GM12891 (cell line): ENCODE results near the gene FGF14.
"Not testable (repeated sequence)": the region's sequence is repeated elsewhere in the genome, so short reads cannot be mapped to it uniquely, and the experiment has no call there.

Experiments
- DNase-seq: peaks from one replicate; pipeline ENCODE4 v3.0.0; 2011; ENCODE audit warnings: low spot score; ENCODE audit not compliant: insufficient read length
- FAIRE-seq: peaks from 2 replicates; lab custom pipeline; 2011; peaks lifted over from hg19 to GRCh38; lab: Jason Lieb, UNC
- PAX5 ChIP-seq: IDR thresholded peaks from 2 replicates; pipeline ENCODE4 v1.6.1; 2011; ENCODE audit warnings: low read length, moderate library complexity, mild to moderate bottlenecking; ENCODE audit not compliant: insufficient read depth, severe bottlenecking
- POLR2A ChIP-seq: IDR thresholded peaks from 2 replicates; pipeline ENCODE4 v1.6.1; 2011; ENCODE audit warnings: low read depth, low read length, control low read depth
- POLR2AphosphoS5 ChIP-seq: IDR thresholded peaks from 2 replicates; pipeline ENCODE4 v1.6.1; 2011; ENCODE audit warnings: low read depth, low read length, control low read depth
- POU2F2 ChIP-seq: IDR thresholded peaks from 2 replicates; pipeline ENCODE4 v1.6.1; 2011; ENCODE audit warnings: low read depth, mild to moderate bottlenecking, control low read depth, low read length, moderate library complexity
- SPI1 ChIP-seq: IDR thresholded peaks from 2 replicates; pipeline ENCODE4 v1.6.1; 2011; ENCODE audit warnings: low read depth, low read length, control low read depth
- TAF1 ChIP-seq: IDR thresholded peaks from 2 replicates; pipeline ENCODE4 v1.6.1; 2011; ENCODE audit warnings: low read depth, low read length, control low read depth

FGF14 gene

DNA sequence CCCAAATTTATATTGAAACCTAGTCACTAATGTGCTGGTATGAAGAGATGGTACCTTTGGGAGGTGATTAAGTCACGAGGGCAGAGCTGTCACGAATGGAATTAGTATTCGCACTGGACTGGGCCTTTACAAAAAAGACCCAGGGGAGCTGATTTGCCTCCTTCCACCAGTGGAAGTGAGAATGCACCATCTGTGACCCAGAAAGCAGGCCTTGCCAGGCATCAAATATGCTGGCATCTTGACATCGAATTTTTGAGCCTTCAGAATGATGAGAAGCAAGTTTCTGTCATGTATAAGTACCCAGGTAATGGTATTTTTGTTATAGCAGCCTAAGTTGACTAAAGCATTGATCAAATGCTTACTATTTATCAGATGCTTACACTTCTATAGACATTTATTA, 373.6 kb downstream of the FGF14 start:
- no peak for DNase-seq
- no peak for FAIRE-seq
- TF ChIP-seq TAF1 (no peak), SPI1 (no peak), POLR2AphosphoS5 (no peak), POU2F2 (no peak), POLR2A (no peak), PAX5 (no peak)

DNA sequence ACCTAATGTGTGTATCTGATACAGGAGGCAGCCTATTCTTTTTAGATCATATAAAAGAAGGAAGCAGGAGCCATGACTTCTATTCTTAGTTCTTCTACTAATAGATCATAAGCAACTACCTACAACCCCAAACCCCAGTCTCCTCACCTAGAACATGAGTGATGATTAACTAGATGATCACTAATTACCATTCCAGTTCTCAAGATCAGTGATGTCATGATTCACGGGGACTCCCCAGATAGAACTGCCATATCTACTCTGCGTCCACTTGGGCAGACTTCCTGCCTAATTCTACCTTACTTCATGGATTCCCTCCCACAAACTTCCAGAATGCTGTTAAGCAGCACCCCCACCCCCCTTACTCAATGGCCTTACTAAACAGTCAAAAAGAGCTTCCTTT, 380.1 kb downstream of the FGF14 start:
- TF ChIP-seq TAF1, result no peak
- DNase-seq, result no peak
- FAIRE-seq, result no peak

DNA sequence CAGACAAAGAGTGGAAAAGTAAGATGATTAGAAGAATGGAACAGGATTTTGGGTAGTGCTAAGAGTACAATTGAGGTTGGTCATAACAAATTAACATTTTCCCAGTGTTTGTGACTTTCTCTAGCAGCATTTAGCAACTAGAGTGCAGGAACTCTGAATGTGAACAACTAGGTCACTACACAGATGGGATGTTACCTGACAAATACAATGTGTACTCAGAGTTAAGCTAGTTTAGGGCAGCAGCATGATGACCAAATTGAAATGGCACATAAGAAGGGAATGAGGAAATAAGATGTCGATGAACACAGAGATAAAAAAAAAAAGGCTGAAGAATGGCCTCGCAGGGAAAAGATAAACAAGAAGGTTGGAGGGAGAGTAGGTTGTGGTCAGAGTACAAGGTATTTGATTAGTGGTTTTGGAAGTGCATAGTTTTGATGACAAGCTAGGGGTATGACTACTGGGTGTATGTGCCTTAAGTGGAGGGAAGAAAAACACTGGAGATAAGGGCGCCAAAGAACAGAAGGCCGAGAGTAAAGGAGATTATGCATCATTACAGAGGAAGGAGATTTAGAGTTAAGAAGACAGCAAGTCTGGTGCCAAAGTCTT, 381.1 kb downstream of the FGF14 start:
- DNase-seq (no peak), FAIRE-seq (no peak)
- no peak for TF ChIP-seq PAX5
- no peak for TF ChIP-seq SPI1
- no peak for TF ChIP-seq POLR2AphosphoS5

DNA sequence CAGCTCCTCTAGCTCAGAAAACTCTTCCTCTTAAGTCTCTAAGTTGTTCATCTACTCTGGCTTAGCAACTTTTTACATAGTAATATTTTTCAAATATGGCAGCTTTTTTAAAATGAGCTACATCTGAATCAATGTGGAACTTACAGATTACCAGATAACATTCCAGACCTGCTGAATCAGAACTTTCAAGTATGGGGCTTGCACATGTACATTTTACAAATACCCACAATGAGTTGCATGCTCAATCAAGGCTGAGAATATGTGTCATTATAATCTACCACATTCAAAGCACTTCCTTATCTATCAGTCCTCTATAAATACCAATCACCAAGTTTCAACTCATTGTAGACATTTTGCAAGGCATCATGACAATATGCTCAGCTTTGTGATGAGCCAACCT, 383.1 kb downstream of the FGF14 start:
- no peak for TF ChIP-seq POU2F2
- TF ChIP-seq POLR2AphosphoS5, result no peak
- TF ChIP-seq SPI1, result no peak
- no peak for TF ChIP-seq TAF1
- TF ChIP-seq PAX5, result no peak
- TF ChIP-seq POLR2A, result no peak
- no peak for FAIRE-seq
- no peak for DNase-seq

DNA sequence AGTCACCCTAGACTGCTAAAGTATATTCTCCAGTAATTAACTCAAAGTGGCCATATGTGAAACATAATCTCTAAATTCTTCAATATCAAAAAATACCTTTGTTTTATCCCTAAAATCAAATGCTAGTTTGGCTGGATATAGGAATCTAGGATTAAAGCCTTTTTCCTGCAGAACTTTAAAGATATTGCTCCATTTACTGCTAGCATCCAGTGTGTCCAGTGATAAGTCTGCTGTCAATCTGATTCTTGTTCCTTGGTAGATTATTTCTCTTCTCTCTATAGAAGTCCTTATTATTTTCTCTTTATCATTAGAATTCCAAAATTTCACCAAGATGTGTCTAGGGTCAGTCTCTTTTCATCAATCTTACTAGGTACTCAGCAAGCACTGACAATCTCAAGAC, 384.6 kb downstream of the FGF14 start:
- FAIRE-seq (no peak), DNase-seq (no peak)
- TF ChIP-seq TAF1 (no peak), PAX5 (no peak), POLR2A (no peak), POU2F2 (no peak), SPI1 (no peak), POLR2AphosphoS5 (no peak)

DNA sequence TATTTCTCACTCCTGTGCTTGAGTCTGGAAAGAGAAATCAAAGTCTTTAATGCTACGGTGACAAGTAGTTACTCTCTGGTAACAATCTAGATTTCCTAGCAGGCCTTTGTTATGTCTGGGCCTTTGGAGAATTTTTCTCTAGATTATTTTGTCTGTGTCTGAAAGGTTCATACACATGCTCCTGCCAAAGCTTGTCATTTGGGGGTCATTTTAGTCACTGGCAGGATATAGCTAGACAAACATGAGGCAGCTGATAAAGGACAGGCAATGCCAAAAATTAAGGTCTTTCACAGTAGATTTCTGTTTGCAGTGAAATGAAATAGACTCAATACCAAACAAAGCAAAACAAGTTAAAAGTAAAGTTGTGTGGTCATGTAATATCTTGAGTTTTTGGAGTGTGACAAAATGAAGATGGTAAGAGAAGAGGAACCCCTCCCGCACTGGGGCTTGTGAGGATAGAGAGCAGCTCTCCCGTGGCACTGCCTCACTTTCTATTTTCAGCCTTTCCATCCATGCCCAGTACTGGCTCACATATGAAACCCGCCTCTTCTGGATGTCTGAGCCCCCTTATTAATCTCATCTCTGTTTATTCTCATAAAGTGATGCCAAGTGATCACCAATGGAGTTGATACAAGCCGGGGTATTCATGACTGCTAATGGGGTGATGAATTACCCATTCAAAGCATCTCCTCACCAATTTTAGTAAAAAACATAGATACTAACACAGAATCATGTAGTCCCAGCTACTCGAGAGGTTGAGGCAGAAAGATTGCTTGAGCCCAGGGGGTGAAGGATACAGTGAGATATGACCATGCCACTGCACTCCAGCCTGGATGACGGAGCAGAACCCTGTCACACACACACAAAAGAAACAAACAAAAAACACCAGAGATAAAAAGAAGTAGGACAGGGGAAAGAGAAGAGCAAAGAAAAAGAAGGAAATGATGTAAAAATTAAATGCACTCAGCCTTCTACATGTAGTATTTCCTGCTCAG, 389.3 kb downstream of the FGF14 start:
- no peak for DNase-seq
- FAIRE-seq, result no peak
- no peak for TF ChIP-seq PAX5
- TF ChIP-seq POLR2A, result no peak
- TF ChIP-seq POLR2AphosphoS5, result no peak
- TF ChIP-seq SPI1, result no peak
- no peak for TF ChIP-seq POU2F2
- no peak for TF ChIP-seq TAF1

DNA sequence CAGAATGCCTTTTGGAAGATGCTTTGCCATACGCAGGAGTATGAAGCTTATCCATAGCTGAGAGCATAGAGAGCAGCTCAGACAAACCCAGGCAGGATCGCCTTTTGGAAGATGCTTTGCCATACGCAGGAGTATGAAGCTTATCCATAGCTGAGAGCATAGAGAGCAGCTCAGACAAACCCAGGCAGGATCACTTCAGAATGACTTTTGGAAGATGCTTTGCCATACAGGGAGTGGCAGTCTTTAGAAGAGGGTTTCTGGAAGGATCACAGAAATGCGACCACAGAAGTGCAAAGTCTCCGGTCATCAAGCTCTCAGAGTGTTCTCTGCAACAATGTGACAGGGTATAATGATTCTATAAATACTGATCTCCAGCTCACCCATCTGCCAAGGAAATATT, 390.4 kb downstream of the FGF14 start:
- FAIRE-seq, DNase-seq: not testable (repeated sequence)

DNA sequence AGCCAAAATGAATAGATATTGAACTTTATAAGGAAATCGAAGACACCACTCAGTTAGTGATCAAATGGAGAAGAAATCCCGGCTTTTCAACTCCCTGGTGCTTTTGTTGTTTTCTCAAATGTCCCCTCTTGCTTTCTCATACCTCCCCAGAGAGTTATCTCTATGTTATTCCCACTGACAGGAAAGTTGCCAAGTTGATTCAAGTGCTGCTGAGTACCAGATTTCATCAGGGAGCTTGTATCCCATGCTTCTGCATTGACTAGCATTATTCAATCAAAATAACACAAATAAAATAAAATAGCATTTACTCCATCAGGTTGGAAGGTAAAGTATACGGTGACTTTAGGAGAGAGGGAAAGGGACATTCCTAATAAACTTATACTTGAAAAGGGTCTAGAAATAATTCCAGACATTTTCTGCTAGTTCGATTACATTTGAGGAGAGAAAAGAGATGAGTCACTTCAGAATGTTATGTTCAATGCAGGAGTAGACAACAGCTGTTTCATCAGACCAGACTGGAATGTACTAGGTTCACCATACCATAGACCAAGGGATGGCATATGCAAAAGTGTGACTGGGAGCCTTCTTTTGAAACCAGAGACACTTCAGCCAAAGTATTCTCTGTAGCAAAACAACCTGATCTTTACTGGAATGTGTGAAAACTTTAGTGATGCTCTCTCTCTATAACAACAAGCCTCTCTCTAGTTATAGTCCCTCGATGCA, 397.8 kb downstream of the FGF14 start:
- TF ChIP-seq PAX5 (no peak), POLR2A (no peak), SPI1 (no peak), POLR2AphosphoS5 (no peak), POU2F2 (no peak), TAF1 (no peak)
- FAIRE-seq (no peak), DNase-seq (no peak)

DNA sequence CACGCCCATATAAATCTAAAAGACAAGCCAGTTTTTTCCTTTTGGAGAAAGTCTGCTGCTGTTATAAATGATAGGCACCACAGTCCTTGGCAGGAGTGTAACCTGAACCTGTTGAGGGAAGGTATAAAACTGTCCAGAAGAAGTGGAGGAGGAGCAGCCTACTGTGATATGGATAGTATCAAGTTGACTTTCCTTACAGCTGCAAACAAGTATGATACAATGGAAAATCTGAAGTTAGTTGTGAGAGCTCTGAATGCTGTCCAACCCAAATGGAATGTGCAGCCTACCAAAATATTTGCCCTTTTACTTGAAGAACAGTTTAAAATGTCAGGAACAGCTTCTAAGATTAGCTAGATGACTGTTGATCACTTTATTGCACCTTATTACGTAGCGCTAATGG, 399.6 kb downstream of the FGF14 start:
- TF ChIP-seq POLR2AphosphoS5 (no peak), SPI1 (no peak), TAF1 (no peak)
- no peak for DNase-seq
- no peak for FAIRE-seq

DNA sequence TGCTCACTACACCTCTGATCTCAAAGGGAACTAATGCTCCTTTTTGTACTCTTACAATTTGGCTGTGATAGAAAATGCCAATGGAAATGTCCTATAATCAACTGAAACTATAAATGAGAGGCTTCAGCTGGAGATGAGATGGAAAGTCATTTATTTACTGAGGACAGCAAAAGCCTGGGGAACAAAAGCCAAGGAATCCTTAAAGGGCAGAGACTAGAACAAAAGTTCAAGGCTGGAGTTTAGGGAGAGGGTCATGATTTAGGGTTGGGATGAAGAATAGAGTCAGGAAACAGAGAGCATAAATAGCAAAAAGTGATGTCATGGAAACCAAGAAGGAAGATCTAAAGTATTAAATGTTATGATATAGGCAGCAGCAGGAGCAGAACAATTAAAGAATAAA, 401.1 kb downstream of the FGF14 start:
- TF ChIP-seq PAX5, result no peak
- TF ChIP-seq POLR2A, result no peak
- no peak for FAIRE-seq
- DNase-seq, result no peak
